Liver (tissue), 9 donors: ENCODE measurements around the gene UTP25. TPM values are rescaled to one million over a fixed set of nuclear protein-coding genes. Genes with fewer than 3 reads are reported as not detected.
A peak's percentile ranks its signal among the peaks of the same experiment; 100 is the strongest.

Experiments used
- DNase-seq: peaks from one replicate; pipeline ENCODE4 v3.0.0-alpha.2; 2017; ENCODE audit warnings: low spot score
- H3K27ac ChIP-seq, 2 donors: one replicate each; pipeline ENCODE4 v1.7.0; 2013; ENCODE audit warnings: inconsistent platforms in 2 of 2, low read length in 2 of 2, control low read depth in 1 of 2, low read depth in 1 of 2, mild to moderate bottlenecking in 1 of 2
- H3K27me3 ChIP-seq, 4 donors: one replicate each; pipeline versions ENCODE4 v1.6.1 to v1.7.0; 2013; ENCODE audit warnings: low read length in 3 of 4, inconsistent platforms in 1 of 4, mild to moderate bottlenecking in 1 of 4, moderate library complexity in 1 of 4; ENCODE audit not compliant: control insufficient read depth in 4 of 4, insufficient read depth in 4 of 4
- H3K36me3 ChIP-seq, 4 donors: one replicate each; pipeline versions ENCODE4 v1.6.1 to v1.7.0; 2013; ENCODE audit warnings: low read length in 3 of 4, mild to moderate bottlenecking in 3 of 4, low read depth in 1 of 4, moderate library complexity in 1 of 4; ENCODE audit not compliant: control insufficient read depth in 4 of 4, insufficient read depth in 3 of 4
- H3K4me1 ChIP-seq, 4 donors: one replicate each; pipeline versions ENCODE4 v1.6.1 to v1.7.0; 2013; ENCODE audit warnings: low read length in 3 of 4, mild to moderate bottlenecking in 3 of 4, moderate library complexity in 1 of 4; ENCODE audit not compliant: control insufficient read depth in 4 of 4, insufficient read depth in 4 of 4
- H3K4me3 ChIP-seq, 3 donors: one replicate each; pipeline versions ENCODE4 v1.6.1 to v1.7.0; 2013; ENCODE audit warnings: low read length in 3 of 3, control low read depth in 1 of 3, low read depth in 1 of 3, mild to moderate bottlenecking in 1 of 3
- H3K9ac ChIP-seq, 2 donors: one replicate each; pipeline ENCODE4 v1.7.0; 2013; ENCODE audit warnings: low read length in 2 of 2, mild to moderate bottlenecking in 2 of 2, moderate library complexity in 2 of 2, control low read depth in 1 of 2, low read depth in 1 of 2
- H3K9me3 ChIP-seq, 4 donors: one replicate each; pipeline versions ENCODE4 v1.6.1 to v1.7.0; 2013; ENCODE audit warnings: low read length in 3 of 4; ENCODE audit not compliant: control insufficient read depth in 4 of 4
- ATF3 ChIP-seq: IDR thresholded peaks from 2 replicates; pipeline ENCODE4 v1.6.1; 2016; ENCODE audit warnings: antibody characterized with exemption
- EGR1 ChIP-seq, 2 donors: IDR thresholded peaks; 2 replicates each; pipeline ENCODE4 v1.6.1; 2016 to 2018; ENCODE audit warnings: antibody characterized with exemption in 2 of 2, low read depth in 2 of 2
- FOXA1 ChIP-seq: IDR thresholded peaks from 2 replicates; pipeline ENCODE4 v1.6.1; 2016; ENCODE audit warnings: antibody characterized with exemption
- FOXA2 ChIP-seq: IDR thresholded peaks from 2 replicates; pipeline ENCODE4 v1.6.1; 2016; ENCODE audit warnings: antibody characterized with exemption
- GABPA ChIP-seq, 2 donors: IDR thresholded peaks in 1 of 2; conservative IDR thresholded peaks in 1 of 2; 2 replicates each; pipeline ENCODE4 v1.6.1; 2016; ENCODE audit warnings: antibody characterized with exemption in 2 of 2, mild to moderate bottlenecking in 1 of 2, moderate library complexity in 1 of 2
- HNF4A ChIP-seq, 2 donors: conservative IDR thresholded peaks; 2 replicates each; pipeline ENCODE4 v1.6.1; 2016; ENCODE audit warnings: antibody characterized with exemption in 2 of 2, mild to moderate bottlenecking in 2 of 2
- HNF4G ChIP-seq: IDR thresholded peaks from 2 replicates; pipeline ENCODE4 v1.6.1; 2016; ENCODE audit warnings: antibody characterized with exemption
- JUND ChIP-seq, 2 donors: IDR thresholded peaks; 2 replicates each; pipeline ENCODE4 v1.6.1; 2016; ENCODE audit warnings: antibody characterized with exemption in 2 of 2
- MAX ChIP-seq: IDR thresholded peaks from 2 replicates; pipeline ENCODE4 v1.6.1; 2016; ENCODE audit warnings: antibody characterized with exemption
- NR2F2 ChIP-seq: IDR thresholded peaks from 2 replicates; pipeline ENCODE4 v1.6.1; 2016; ENCODE audit warnings: antibody characterized with exemption
- RAD21 ChIP-seq, 2 donors: IDR thresholded peaks; 2 replicates each; pipeline ENCODE4 v1.6.1; 2016; ENCODE audit warnings: antibody characterized with exemption in 2 of 2, mild to moderate bottlenecking in 2 of 2
- RXRA ChIP-seq, 2 donors: IDR thresholded peaks; 2 replicates each; pipeline ENCODE4 v1.6.1; 2017 to 2018; ENCODE audit warnings: antibody characterized with exemption in 2 of 2, mild to moderate bottlenecking in 1 of 2
- SP1 ChIP-seq: IDR thresholded peaks from 2 replicates; pipeline ENCODE4 v1.6.1; 2018; ENCODE audit warnings: antibody characterized with exemption, mild to moderate bottlenecking
- TAF1 ChIP-seq: conservative IDR thresholded peaks from 2 replicates; pipeline ENCODE4 v1.6.1; 2016; ENCODE audit warnings: antibody characterized with exemption, mild to moderate bottlenecking
- YY1 ChIP-seq: IDR thresholded peaks from 2 replicates; pipeline ENCODE4 v1.6.1; 2016; ENCODE audit warnings: antibody characterized with exemption, mild to moderate bottlenecking
- ZBTB33 ChIP-seq: IDR thresholded peaks from 2 replicates; pipeline ENCODE4 v1.6.1; 2016; ENCODE audit warnings: antibody characterized with exemption
- WGBS: extraction: QIAGEN DNeasy Blood & Tissue Kit; methylation state at CpG from one replicate; pipeline ENCODE4 v1.1.7; 2013; 5-methylcytosine and 5-hydroxymethylcytosine counted together
- polyA plus RNA-seq, 2 donors: library from polyadenylated mRNA; stranded (reverse) in 1 of 2; unstranded in 1 of 2; fragments of 200-250 nt in 1 of 2; fragments of >200 nt in 1 of 2; fragmentation: Nextera tagmentation in 1 of 2; extraction: Ambion mirVana in 1 of 2; gene quantifications; one replicate each; pipeline versions ENCODE4 v1.2.1 to v1.2.3, GENCODE V29; 2013 to 2015
- total RNA-seq, 2 donors: library from RNA; depleted of rRNA; stranded (reverse); fragments of >200 nt; gene quantifications; one replicate each; pipeline ENCODE4 v1.2.3, GENCODE V29; 2014
- TF ChIP-seq, protein P1 (sequence below): fragments of 150-350 bp; IDR thresholded peaks from 2 replicates; pipeline ENCODE4 v1.5.1; 2017; ENCODE audit warnings: improper control_type of control experiment, low read depth, low read length; ENCODE audit not compliant: missing input control
- TF ChIP-seq, protein P2 (sequence below): IDR thresholded peaks from 2 replicates; pipeline ENCODE4 v1.6.1; 2016; ENCODE audit warnings: antibody characterized with exemption, mild to moderate bottlenecking
- donor health status: healthy.
- donor health status: healthy.
- donor health status: healthy.
- donor health status: healthy.
- donor health status: healthy.

The UTP25 gene
- total and polyA plus RNA-seq, 4 donors: 2.4 to 7.7 (median 3.0) TPM

DNA sequence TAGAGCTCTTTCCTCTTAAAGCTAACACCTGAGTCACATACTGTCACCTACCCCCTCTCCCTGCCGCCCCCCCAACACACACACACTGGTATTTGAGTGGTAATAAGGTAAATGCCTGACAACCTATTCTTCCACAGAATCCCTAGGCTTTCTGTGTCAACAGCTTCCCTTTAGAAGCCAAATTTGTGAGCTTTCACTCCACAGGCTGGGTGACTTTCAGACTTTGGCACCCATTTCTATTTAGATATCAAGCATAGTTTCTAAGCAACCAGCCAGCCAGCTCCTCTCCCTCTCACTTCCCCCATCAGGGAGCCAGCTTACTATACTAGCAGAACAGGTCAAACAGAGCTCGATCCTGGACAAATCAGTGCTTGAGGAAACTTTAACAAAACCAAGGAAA is 40.2 kb upstream of the UTP25 start:
- peaks cover 10 to 78% (median 51%) of the 10 kb centered on the region in 4 donors for H3K4me1 ChIP-seq
- H3K27me3 ChIP-seq: no peaks in the 10 kb centered on the region
- H3K9ac ChIP-seq: peak overlapping the region in 1 of 2 donors; percentile 50
- no peak overlapping the region for H3K4me3 ChIP-seq
- H3K27ac ChIP-seq: peak overlapping the region; percentile 70 to 84
- no peaks in the 10 kb centered on the region for H3K9me3 ChIP-seq
- DNase-seq: no peak
- WGBS: 18% methylated on average over 2 of the region's 2 CpGs
- peaks cover 0 to 21% (median 7%) of the 10 kb centered on the region in 4 donors for H3K36me3 ChIP-seq
- TF ChIP-seq, protein P1, sequence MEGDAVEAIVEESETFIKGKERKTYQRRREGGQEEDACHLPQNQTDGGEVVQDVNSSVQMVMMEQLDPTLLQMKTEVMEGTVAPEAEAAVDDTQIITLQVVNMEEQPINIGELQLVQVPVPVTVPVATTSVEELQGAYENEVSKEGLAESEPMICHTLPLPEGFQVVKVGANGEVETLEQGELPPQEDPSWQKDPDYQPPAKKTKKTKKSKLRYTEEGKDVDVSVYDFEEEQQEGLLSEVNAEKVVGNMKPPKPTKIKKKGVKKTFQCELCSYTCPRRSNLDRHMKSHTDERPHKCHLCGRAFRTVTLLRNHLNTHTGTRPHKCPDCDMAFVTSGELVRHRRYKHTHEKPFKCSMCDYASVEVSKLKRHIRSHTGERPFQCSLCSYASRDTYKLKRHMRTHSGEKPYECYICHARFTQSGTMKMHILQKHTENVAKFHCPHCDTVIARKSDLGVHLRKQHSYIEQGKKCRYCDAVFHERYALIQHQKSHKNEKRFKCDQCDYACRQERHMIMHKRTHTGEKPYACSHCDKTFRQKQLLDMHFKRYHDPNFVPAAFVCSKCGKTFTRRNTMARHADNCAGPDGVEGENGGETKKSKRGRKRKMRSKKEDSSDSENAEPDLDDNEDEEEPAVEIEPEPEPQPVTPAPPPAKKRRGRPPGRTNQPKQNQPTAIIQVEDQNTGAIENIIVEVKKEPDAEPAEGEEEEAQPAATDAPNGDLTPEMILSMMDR: no peak
- TF ChIP-seq RAD21 (IDR thresholded peaks at IDR 0.05): peak; percentile 23 to 40
- TF ChIP-seq FOXA1: peak; percentile 74
- peak; percentile 86 for TF ChIP-seq YY1
- peak; percentile 59 for TF ChIP-seq HNF4G
- TF ChIP-seq JUND (IDR thresholded peaks at IDR 0.05): peak in 1 of 2 donors; percentile 64
- TF ChIP-seq GABPA (IDR thresholded peaks at IDR 0.05 in 1 of 2, conservative IDR thresholded peaks at IDR 0.05 in 1 of 2): peak in 1 of 2 donors; percentile 49
- peak; percentile 63 for TF ChIP-seq ZBTB33
- TF ChIP-seq MAX: peak; percentile 46
- peak; percentile 96 for TF ChIP-seq SP1
- peak in 1 of 2 donors; percentile 16 for TF ChIP-seq EGR1 (IDR thresholded peaks at IDR 0.05; ENCODE audit: low read depth in 2 of 2)
- TF ChIP-seq, protein P2, sequence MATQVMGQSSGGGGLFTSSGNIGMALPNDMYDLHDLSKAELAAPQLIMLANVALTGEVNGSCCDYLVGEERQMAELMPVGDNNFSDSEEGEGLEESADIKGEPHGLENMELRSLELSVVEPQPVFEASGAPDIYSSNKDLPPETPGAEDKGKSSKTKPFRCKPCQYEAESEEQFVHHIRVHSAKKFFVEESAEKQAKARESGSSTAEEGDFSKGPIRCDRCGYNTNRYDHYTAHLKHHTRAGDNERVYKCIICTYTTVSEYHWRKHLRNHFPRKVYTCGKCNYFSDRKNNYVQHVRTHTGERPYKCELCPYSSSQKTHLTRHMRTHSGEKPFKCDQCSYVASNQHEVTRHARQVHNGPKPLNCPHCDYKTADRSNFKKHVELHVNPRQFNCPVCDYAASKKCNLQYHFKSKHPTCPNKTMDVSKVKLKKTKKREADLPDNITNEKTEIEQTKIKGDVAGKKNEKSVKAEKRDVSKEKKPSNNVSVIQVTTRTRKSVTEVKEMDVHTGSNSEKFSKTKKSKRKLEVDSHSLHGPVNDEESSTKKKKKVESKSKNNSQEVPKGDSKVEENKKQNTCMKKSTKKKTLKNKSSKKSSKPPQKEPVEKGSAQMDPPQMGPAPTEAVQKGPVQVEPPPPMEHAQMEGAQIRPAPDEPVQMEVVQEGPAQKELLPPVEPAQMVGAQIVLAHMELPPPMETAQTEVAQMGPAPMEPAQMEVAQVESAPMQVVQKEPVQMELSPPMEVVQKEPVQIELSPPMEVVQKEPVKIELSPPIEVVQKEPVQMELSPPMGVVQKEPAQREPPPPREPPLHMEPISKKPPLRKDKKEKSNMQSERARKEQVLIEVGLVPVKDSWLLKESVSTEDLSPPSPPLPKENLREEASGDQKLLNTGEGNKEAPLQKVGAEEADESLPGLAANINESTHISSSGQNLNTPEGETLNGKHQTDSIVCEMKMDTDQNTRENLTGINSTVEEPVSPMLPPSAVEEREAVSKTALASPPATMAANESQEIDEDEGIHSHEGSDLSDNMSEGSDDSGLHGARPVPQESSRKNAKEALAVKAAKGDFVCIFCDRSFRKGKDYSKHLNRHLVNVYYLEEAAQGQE: peak; percentile 71
- no peak for TF ChIP-seq TAF1
- TF ChIP-seq NR2F2: no peak
- peak; percentile 84 for TF ChIP-seq HNF4A (conservative IDR thresholded peaks at IDR 0.05)
- TF ChIP-seq RXRA (IDR thresholded peaks at IDR 0.05): peak; percentile 60 to 77
- TF ChIP-seq FOXA2: peak; percentile 88
- no peak for TF ChIP-seq ATF3
